Ovary (tissue), 9 donors: Measurements from ENCODE around the gene OTUD3. TPM values are rescaled to one million over a fixed set of nuclear protein-coding genes. Genes with fewer than 3 reads are reported as not detected.

Experiments
- DNase-seq, 5 donors: peaks; one replicate each; pipeline ENCODE4 v3.0.0-alpha.2; 2019 to 2020
- H3K27ac ChIP-seq, 2 donors: fragments of 200-600 bp; one replicate each; pipeline versions ENCODE4 v1.5.1 to v1.8.0; 2019 to 2022
- H3K27me3 ChIP-seq: fragments of 200-600 bp; one replicate; pipeline ENCODE4 v1.8.0; 2022
- H3K36me3 ChIP-seq: fragments of 200-600 bp; sonication (generic); one replicate; pipeline ENCODE4 v1.5.1; 2019
- H3K4me1 ChIP-seq: one replicate; pipeline ENCODE4 v1.8.1; 2013; ENCODE audit warnings: mild to moderate bottlenecking, moderate library complexity; ENCODE audit not compliant: insufficient read depth
- H3K4me3 ChIP-seq: fragments of 200-600 bp; sonication (generic); one replicate; pipeline ENCODE4 v1.5.1; 2017
- H3K9me3 ChIP-seq, 2 donors: fragments of 200-600 bp in 1 of 2; sonication (generic) in 1 of 2; one replicate each; pipeline versions ENCODE4 v1.5.1 to v1.8.1; 2013 to 2019; ENCODE audit warnings: mild to moderate bottlenecking in 1 of 2, moderate library complexity in 1 of 2
- CTCF ChIP-seq, 3 donors: fragments of 450-650 bp in 2 of 3; fragments of 200-600 bp in 1 of 3; IDR thresholded peaks; one replicate each; pipeline versions ENCODE4 v1.5.1 to v1.8.0; 2016 to 2022; ENCODE audit warnings: antibody characterized with exemption in 3 of 3, mild to moderate bottlenecking in 1 of 3
- EP300 ChIP-seq: sonication (generic); formaldehyde crosslinking; IDR thresholded peaks from one replicate; pipeline ENCODE4 v1.6.1; 2017; ENCODE audit warnings: antibody characterized with exemption
- POLR2A ChIP-seq: fragments of 450-650 bp; IDR thresholded peaks from one replicate; pipeline ENCODE4 v1.6.1; 2017; ENCODE audit warnings: antibody characterized with exemption, mild to moderate bottlenecking, moderate library complexity
- WGBS, 3 donors: extraction: QIAGEN DNeasy Blood & Tissue Kit in 1 of 3; methylation state at CpG; one replicate each; pipeline versions ENCODE4 v1.1.5 to v1.1.7; 2013 to 2017; 5-methylcytosine and 5-hydroxymethylcytosine counted together
- intact Hi-C, 4 donors: fragments of 100-400 bp; cut with DNase I; formaldehyde crosslinking; loops; one replicate each; pipeline versions ENCODE4 v1.11.0 to v1.15.1; 2022 to 2023
- polyA plus RNA-seq, 2 donors: library from polyadenylated mRNA; stranded (reverse); fragments of 200-250 nt in 1 of 2; fragments of 350-450 nt in 1 of 2; fragmentation: Illumina TruSeq in 1 of 2; extraction: RNeasy Lipid Tissue Mini Kit (QIAGEN cat#74804) in 1 of 2; gene quantifications; one replicate each; pipeline ENCODE4 v1.2.3, GENCODE V29; 2013 to 2014
- total RNA-seq, 7 donors: library from RNA; depleted of rRNA in 2 of 7; stranded (reverse); fragments of >200 nt in 2 of 7; fragmentation: NEBNext Ultra II Directional in 3 of 7; extraction: Animal tissue kit (Norgen Biotek cat#: 25700) in 3 of 7; gene quantifications; one replicate each; pipeline versions ENCODE4 v1.1.0 to v1.2.4, GENCODE V29; 2016 to 2023
- donor health status: DM: no; HTN: no; CAD: no; lungs with moderate emphysema.
- donor health status: DM: no; HTN: no; CAD: no.
- donor health status: Bipolar disorder and iron deficiency.
- donor health status: DM: yes; HTN: yes; CAD: no.
- donor health status: DM: no; HTN: no; CAD: no.
- donor health status: DM: yes; HTN: yes; CAD: no.

OTUD3 gene
- total and polyA plus RNA-seq, 9 donors, result 3.0 to 19.7 (median 9.4) TPM

- Histone ChIP-seq H3K36me3 (no peaks in the 10 kb centered on the region), H3K9me3 (no peaks in the 10 kb centered on the region), H3K4me3 (no peak overlapping the region), H3K27ac (no peak overlapping the region), H3K4me1 (no peaks in the 10 kb centered on the region), H3K27me3 (no peaks in the 10 kb centered on the region)
- no peak for DNase-seq
- TF ChIP-seq EP300 (no peak), POLR2A (no peak), CTCF (IDR thresholded peaks at IDR 0.05) (no peak)
- WGBS, 3 donors, result 72 to 75% (median 73%) methylated on average over 7 of the region's 7 CpGs
- intact Hi-C loops, result no loop called here
Measured at GRCh38 chr1:19940486-19941205, 58.5 kb downstream of the OTUD3 start.

- DNase-seq, result no peak
- TF ChIP-seq POLR2A, result no peak
- TF ChIP-seq EP300, result no peak
- no peak for TF ChIP-seq CTCF (IDR thresholded peaks at IDR 0.05)
- H3K27ac ChIP-seq, result no peak overlapping the region
- H3K27me3 ChIP-seq, result no peaks in the 10 kb centered on the region
- intact Hi-C loops, result no loop called here
- H3K4me1 ChIP-seq, result no peaks in the 10 kb centered on the region
- H3K4me3 ChIP-seq, result no peak overlapping the region
- WGBS, 3 donors, result 89 to 95% (median 90%) methylated on average over 3 of the region's 3 CpGs
- H3K36me3 ChIP-seq, result no peaks in the 10 kb centered on the region
- H3K9me3 ChIP-seq, result no peaks in the 10 kb centered on the region
Measured at GRCh38 chr1:19941206-19941568, 59.0 kb downstream of the OTUD3 start.

GRCh38 chr1:19942088-19942487, 59.9 kb downstream of the OTUD3 start:
- TF ChIP-seq CTCF (IDR thresholded peaks at IDR 0.05) (no peak), EP300 (no peak), POLR2A (no peak)
- no peaks in the 10 kb centered on the region for H3K9me3 ChIP-seq
- H3K27me3 ChIP-seq, result no peaks in the 10 kb centered on the region
- intact Hi-C loops, result no loop called here
- no peaks in the 10 kb centered on the region for H3K36me3 ChIP-seq
- no peak overlapping the region for H3K27ac ChIP-seq
- H3K4me1 ChIP-seq, result no peaks in the 10 kb centered on the region
- 60 to 64% (median 61%) methylated on average over 3 of the region's 3 CpGs for WGBS, 3 donors
- H3K4me3 ChIP-seq, result no peak overlapping the region
- no peak for DNase-seq

GRCh38 chr1:19942657-19943056, 60.5 kb downstream of the OTUD3 start:
- no peak overlapping the region for H3K4me3 ChIP-seq
- no peaks in the 10 kb centered on the region for H3K36me3 ChIP-seq
- no peak for TF ChIP-seq POLR2A
- no peak for TF ChIP-seq EP300
- no peak for TF ChIP-seq CTCF (IDR thresholded peaks at IDR 0.05)
- H3K9me3 ChIP-seq, result no peaks in the 10 kb centered on the region
- intact Hi-C loops, result no loop called here
- WGBS, 3 donors, result 91 to 99% (median 96%) methylated on average over 2 of the region's 2 CpGs
- no peaks in the 10 kb centered on the region for H3K27me3 ChIP-seq
- no peak for DNase-seq
- H3K27ac ChIP-seq, result no peak overlapping the region
- H3K4me1 ChIP-seq, result no peaks in the 10 kb centered on the region
